OCI-LY3 (cell line): Measurements from ENCODE around the gene TPI1.
"Not testable (repeated sequence)": the region's sequence is repeated elsewhere in the genome, so short reads cannot be mapped to it uniquely, and the experiment has no call there.

Experiments used
- EZH2phosphoT487 ChIP-seq: fragments of 200-600 bp; shearing (Covaris generic); IDR thresholded peaks from 2 replicates; pipeline ENCODE4 v1.6.1; 2018; ENCODE audit warnings: antibody characterized with exemption, mixed run types, low read depth
- TF ChIP-seq, protein P1 (sequence below): fragments of 200-600, 300-600 bp; sonication (generic); IDR thresholded peaks from 2 replicates; pipeline ENCODE4 v1.5.1; 2014; ENCODE audit warnings: antibody characterized with exemption, low read length, low read depth

DNA sequence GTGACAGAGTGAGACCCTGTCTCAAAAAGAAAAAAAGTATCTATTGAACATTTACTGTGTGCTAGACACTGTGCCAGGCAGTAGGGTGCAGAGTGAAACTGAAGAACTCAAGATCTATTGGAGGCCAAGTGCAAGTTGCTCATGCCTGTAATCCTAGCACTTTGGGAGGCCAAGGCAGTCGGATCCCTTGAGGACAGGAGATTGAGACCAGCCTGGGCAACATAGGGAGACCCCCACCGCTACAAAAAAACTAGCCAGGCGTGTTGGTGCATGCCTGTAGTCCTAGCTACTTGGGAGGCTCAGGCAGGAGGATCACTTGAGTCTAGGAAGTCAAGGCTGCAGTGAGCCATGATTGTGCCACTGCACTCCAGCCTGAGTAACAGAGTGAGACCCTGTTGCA, 25.4 kb downstream of the TPI1 start:
- TF ChIP-seq, protein P1, sequence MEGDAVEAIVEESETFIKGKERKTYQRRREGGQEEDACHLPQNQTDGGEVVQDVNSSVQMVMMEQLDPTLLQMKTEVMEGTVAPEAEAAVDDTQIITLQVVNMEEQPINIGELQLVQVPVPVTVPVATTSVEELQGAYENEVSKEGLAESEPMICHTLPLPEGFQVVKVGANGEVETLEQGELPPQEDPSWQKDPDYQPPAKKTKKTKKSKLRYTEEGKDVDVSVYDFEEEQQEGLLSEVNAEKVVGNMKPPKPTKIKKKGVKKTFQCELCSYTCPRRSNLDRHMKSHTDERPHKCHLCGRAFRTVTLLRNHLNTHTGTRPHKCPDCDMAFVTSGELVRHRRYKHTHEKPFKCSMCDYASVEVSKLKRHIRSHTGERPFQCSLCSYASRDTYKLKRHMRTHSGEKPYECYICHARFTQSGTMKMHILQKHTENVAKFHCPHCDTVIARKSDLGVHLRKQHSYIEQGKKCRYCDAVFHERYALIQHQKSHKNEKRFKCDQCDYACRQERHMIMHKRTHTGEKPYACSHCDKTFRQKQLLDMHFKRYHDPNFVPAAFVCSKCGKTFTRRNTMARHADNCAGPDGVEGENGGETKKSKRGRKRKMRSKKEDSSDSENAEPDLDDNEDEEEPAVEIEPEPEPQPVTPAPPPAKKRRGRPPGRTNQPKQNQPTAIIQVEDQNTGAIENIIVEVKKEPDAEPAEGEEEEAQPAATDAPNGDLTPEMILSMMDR = not testable (repeated sequence)
- TF ChIP-seq EZH2phosphoT487 = not testable (repeated sequence)
